HCT116 (cell line): ENCODE measurements around the gene DLG5. TPM values are rescaled to one million over a fixed set of nuclear protein-coding genes. Genes with fewer than 3 reads are reported as not detected.

ENCODE experiments used
- ATAC-seq: fragments of 200-7000 bp; cut with Tn5 transposase; 2 replicates; pipeline ENCODE4 v1.9.1; 2020; ENCODE audit warnings: mild to moderate bottlenecking, moderate library complexity
- BruUV-seq: library from RNA; stranded (reverse); fragments of 400-500 nt; replicated peaks from 2 replicates; lab custom pipeline; 2021; lab: Mats Ljungman, UMichigan
- CTCF ChIA-PET: fragments of 300-600 bp; sonication (Branson Sonifier 250); formaldehyde crosslinking; loops from one replicate; lab custom pipeline; 2021; ENCODE audit warnings: antibody characterized with exemption; lab: Charles Lee
- POLR2A ChIA-PET: fragments of 300-600, 350-600 bp; sonication (Branson Sonifier 250); formaldehyde crosslinking; loops from one replicate; lab custom pipeline; 2021; ENCODE audit warnings: antibody characterized with exemption; lab: Charles Lee
- RAD21 ChIA-PET, 2 experiments: fragments of 300-600 bp; sonication (Branson Sonifier 250); formaldehyde crosslinking; loops; one replicate each; lab custom pipeline; 2023; ENCODE audit warnings: low total read pairs in 2 of 2; ENCODE audit not compliant: uncharacterized antibody in 2 of 2, unreplicated experiment in 2 of 2, low non-redundant PET in 1 of 2; lab: Charles Lee
- DNase-seq: peaks from one replicate; pipeline ENCODE4 v3.0.0-alpha.2; 2010; ENCODE audit warnings: low read depth, low spot score
- H2AFZ ChIP-seq: fragments of 200-600 bp; shearing (Covaris generic), sonication (generic); 2 replicates; pipeline ENCODE4 v1.6.1; 2017; ENCODE audit warnings: low read depth, mixed run types, mixed read lengths, antibody characterized with exemption, low read length; ENCODE audit not compliant: poor library complexity, severe bottlenecking
- H3K27ac ChIP-seq: 2 replicates; pipeline ENCODE4 v1.5.1; 2012; ENCODE audit warnings: low read depth, low read length
- H3K27me3 ChIP-seq: fragments of 200-600 bp; sonication (generic); 2 replicates; pipeline ENCODE4 v1.6.1; 2016; ENCODE audit warnings: mixed run types, low read length, mixed read lengths; ENCODE audit not compliant: insufficient read depth
- H3K36me3 ChIP-seq, 2 experiments: fragments of 200-500 bp in 1 of 2; fragments of 200-600 bp in 1 of 2; sonication (Bioruptor generic) in 1 of 2; sonication (generic) in 1 of 2; 2 replicates each; pipeline versions ENCODE4 v1.5.1 to v1.6.1; 2014 to 2016; ENCODE audit warnings: low read length in 2 of 2, inconsistent platforms in 1 of 2, mixed read lengths in 1 of 2, mixed run types in 1 of 2; ENCODE audit not compliant: insufficient read depth in 2 of 2, control insufficient read depth in 1 of 2
- H3K4me1 ChIP-seq, 2 experiments: fragments of 200-600 bp in 1 of 2; sonication (generic) in 1 of 2; 2 replicates each; pipeline versions ENCODE4 v1.5.1 to v1.6.1; 2012 to 2017; ENCODE audit warnings: low read length in 2 of 2, inconsistent platforms in 1 of 2, mild to moderate bottlenecking in 1 of 2, mixed read lengths in 1 of 2, mixed run types in 1 of 2, moderate library complexity in 1 of 2; ENCODE audit not compliant: insufficient read depth in 2 of 2, control insufficient read depth in 1 of 2
- H3K4me2 ChIP-seq: fragments of 200-600 bp; sonication (generic); 2 replicates; pipeline ENCODE4 v1.6.1; 2017; ENCODE audit warnings: mixed run types, low read length, mixed read lengths
- H3K4me3 ChIP-seq, 2 experiments: fragments of 200-600 bp in 1 of 2; sonication (generic) in 1 of 2; replicated peaks in 1 of 2; 2 replicates each; pipeline ENCODE4 v1.5.1; 2011 to 2016; ENCODE audit warnings: low read length in 2 of 2, control low read depth in 1 of 2, low read depth in 1 of 2, mild to moderate bottlenecking in 1 of 2, mixed read lengths in 1 of 2, mixed run types in 1 of 2
- H3K79me2 ChIP-seq: fragments of 200-600 bp; sonication (generic); 2 replicates; pipeline ENCODE4 v1.6.1; 2017; ENCODE audit warnings: mild to moderate bottlenecking, mixed run types, low read length, moderate library complexity, mixed read lengths; ENCODE audit not compliant: insufficient read depth
- H3K9ac ChIP-seq: fragments of 200-600 bp; sonication (generic); 2 replicates; pipeline ENCODE4 v1.6.1; 2016; ENCODE audit warnings: low read length, mixed read lengths
- H3K9me2 ChIP-seq: fragments of 200-600 bp; sonication (generic), shearing (Covaris generic); 2 replicates; pipeline ENCODE4 v1.6.1; 2017; ENCODE audit warnings: mixed run types, mild to moderate bottlenecking, moderate library complexity; ENCODE audit not compliant: insufficient read depth
- H3K9me3 ChIP-seq, 2 experiments: fragments of 200-500 bp in 1 of 2; fragments of 200-600 bp in 1 of 2; sonication (Bioruptor generic) in 1 of 2; sonication (generic) in 1 of 2; 2 replicates each; pipeline ENCODE4 v1.6.1; 2014 to 2017; ENCODE audit warnings: low read length in 2 of 2, mixed read lengths in 2 of 2, inconsistent platforms in 1 of 2, low read depth in 1 of 2, mild to moderate bottlenecking in 1 of 2, mixed run types in 1 of 2, moderate library complexity in 1 of 2; ENCODE audit not compliant: control insufficient read depth in 1 of 2, insufficient read depth in 1 of 2
- H4K20me1 ChIP-seq: fragments of 200-600 bp; sonication (generic), shearing (Covaris generic); 2 replicates; pipeline ENCODE4 v1.6.1; 2017; ENCODE audit warnings: mixed run types, mild to moderate bottlenecking, moderate library complexity; ENCODE audit not compliant: insufficient read depth
- CBX3 ChIP-seq: IDR thresholded peaks from 2 replicates; pipeline ENCODE4 v1.6.1; 2012; ENCODE audit warnings: low read depth
- CEBPB ChIP-seq: IDR thresholded peaks from 2 replicates; pipeline ENCODE4 v1.6.1; 2012; ENCODE audit warnings: low read depth
- ELF1 ChIP-seq: IDR thresholded peaks from 2 replicates; pipeline ENCODE4 v1.6.1; 2012; ENCODE audit warnings: low read depth, borderline replicate concordance
- EZH2 ChIP-seq: fragments of 200-600 bp; sonication (generic); IDR thresholded peaks from 2 replicates; pipeline ENCODE4 v1.6.1; 2017; ENCODE audit warnings: antibody characterized with exemption, mixed run types
- EZH2phosphoT487 ChIP-seq: fragments of 200-600 bp; IDR thresholded peaks from 2 replicates; pipeline ENCODE4 v1.6.1; 2018; ENCODE audit warnings: antibody characterized with exemption, borderline replicate concordance
- FOSL1 ChIP-seq: IDR thresholded peaks from 2 replicates; pipeline ENCODE4 v1.6.1; 2012; ENCODE audit warnings: low read depth
- JUND ChIP-seq: IDR thresholded peaks from 2 replicates; pipeline ENCODE4 v1.6.1; 2012
- POLR2A ChIP-seq: IDR thresholded peaks from 2 replicates; pipeline ENCODE4 v1.7.0; 2011; ENCODE audit warnings: borderline replicate concordance; ENCODE audit not compliant: insufficient read depth, insufficient read length; ENCODE audit errors: extremely low read depth
- RAD21 ChIP-seq: IDR thresholded peaks from 2 replicates; pipeline ENCODE4 v1.6.1; 2012; ENCODE audit warnings: low read depth, mild to moderate bottlenecking
- TCF7L2 ChIP-seq: IDR thresholded peaks from 2 replicates; pipeline ENCODE4 v1.7.0; 2011; ENCODE audit warnings: borderline replicate concordance, inconsistent platforms; ENCODE audit not compliant: insufficient read depth, insufficient read length; ENCODE audit errors: extremely low read depth
- YY1 ChIP-seq: IDR thresholded peaks from 2 replicates; pipeline ENCODE4 v1.6.1; 2011; ENCODE audit warnings: low read length, low read depth, moderate library complexity, mild to moderate bottlenecking; ENCODE audit not compliant: insufficient replicate concordance; ENCODE audit errors: extremely low read depth
- ZFX ChIP-seq: fragments of 450-650 bp; IDR thresholded peaks from 2 replicates; pipeline ENCODE4 v1.6.1; 2017
- ZNF274 ChIP-seq: fragments of 200-500 bp; sonication (Bioruptor generic); IDR thresholded peaks from 2 replicates; pipeline ENCODE4 v1.6.1; 2014; ENCODE audit warnings: mild to moderate bottlenecking, low read depth, low read length, inconsistent platforms
- intact Hi-C: fragments of 100-400 bp; cut with micrococcal nuclease; formaldehyde crosslinking; loops from 2 replicates; pipeline ENCODE4 v1.10.0; 2022
- total RNA-seq: library from RNA; stranded (reverse); gene quantifications from one replicate; pipeline ENCODE4 v1.2.1, GENCODE V29; 2021; ENCODE audit not compliant: unreplicated experiment
- TF ChIP-seq, protein P1 (sequence below): IDR thresholded peaks from 2 replicates; pipeline ENCODE4 v1.6.1; 2012
- TF ChIP-seq, protein P2 (sequence below): IDR thresholded peaks from 2 replicates; pipeline ENCODE4 v1.6.1; 2011; ENCODE audit warnings: mild to moderate bottlenecking, low read length, moderate library complexity; ENCODE audit not compliant: insufficient replicate concordance; ENCODE audit errors: extremely low read depth
- TF ChIP-seq, protein P3 (sequence below), 3 experiments: fragments of 200-600 bp in 1 of 3; sonication (generic) in 1 of 3; IDR thresholded peaks in 2 of 3; conservative IDR thresholded peaks in 1 of 3; 2 replicates each; pipeline ENCODE4 v1.5.1; 2012 to 2017; ENCODE audit warnings: low read depth in 2 of 3, low read length in 2 of 3, antibody characterized with exemption in 1 of 3, borderline replicate concordance in 1 of 3, control low read depth in 1 of 3, mild to moderate bottlenecking in 1 of 3, mixed read lengths in 1 of 3, mixed run types in 1 of 3, moderate library complexity in 1 of 3; ENCODE audit not compliant: insufficient read depth in 1 of 3
- TF ChIP-seq, protein P4 (sequence below): IDR thresholded peaks from 2 replicates; pipeline ENCODE4 v1.6.1; 2012

Gene DLG5
- total RNA-seq, 1 experiment from 2014 or later: 44.8 TPM

DNA sequence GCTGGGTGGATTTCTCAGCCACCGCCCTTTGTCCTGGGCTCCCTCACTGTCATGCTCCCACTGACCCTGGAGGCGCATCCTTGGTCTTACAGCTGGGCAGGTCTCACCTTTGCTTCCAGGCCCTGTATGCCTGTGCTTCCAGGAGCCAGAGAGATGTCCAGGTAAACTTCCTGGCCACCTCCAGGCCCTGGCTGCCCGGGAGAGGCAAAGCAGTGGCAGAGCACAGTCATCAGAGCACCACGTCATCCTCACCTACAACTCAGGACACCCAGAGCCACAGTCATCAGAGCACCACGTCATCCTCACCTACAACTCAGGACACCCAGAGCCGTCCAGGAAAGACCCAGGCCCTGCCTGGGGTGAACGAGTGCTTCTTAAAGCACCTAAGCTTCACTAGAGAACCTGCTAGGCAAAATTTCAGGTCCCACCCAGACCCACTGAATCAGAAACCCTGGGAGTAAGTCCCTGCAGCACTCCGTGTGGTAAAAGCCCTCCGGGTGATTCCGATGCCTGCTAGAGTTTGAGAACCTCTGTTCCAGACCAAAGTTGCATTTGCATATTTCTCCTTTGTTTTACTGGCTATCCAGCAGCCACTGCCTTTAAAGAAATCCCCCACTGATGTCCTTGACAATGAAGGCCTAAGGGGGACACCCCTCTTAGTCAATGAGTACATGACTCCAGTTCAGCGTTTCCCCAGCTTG is 62.3 kb downstream of the DLG5 start:
- Histone ChIP-seq H3K4me1 (peaks cover 0 to 11% of the 10 kb centered on the region in 2 experiments; a peak in 1 of 4 replicates), H3K4me3 (no peak overlapping the region), H4K20me1 (0 out of 2 replicates have a peak, but pooled peaks cover 3% of the 10 kb centered on the region), H3K27ac (no peak overlapping the region; the same call in 1 of the 2 replicates), H3K9ac (no peak overlapping the region), H3K36me3 (no peaks in the 10 kb centered on the region), H3K4me2 (no peak overlapping the region), H3K27me3 (no peaks in the 10 kb centered on the region), H3K79me2 (peaks cover 18% of the 10 kb centered on the region), H3K9me3 (no peaks in the 10 kb centered on the region), H2AFZ (no peak overlapping the region), H3K9me2 (no peaks in the 10 kb centered on the region)
- no TSS peak for BruUV-seq
- POLR2A ChIA-PET: no interaction called here
- CTCF ChIA-PET: no interaction called here
- TF ChIP-seq YY1 (no peak), EZH2phosphoT487 (no peak), CEBPB (no peak), CBX3 (no peak), EZH2 (no peak), RAD21 (no peak), ZNF274 (no peak), ZFX (no peak), ELF1 (no peak), FOSL1 (no peak), POLR2A (no peak), TCF7L2 (no peak), JUND (no peak)
- TF ChIP-seq, protein P1, sequence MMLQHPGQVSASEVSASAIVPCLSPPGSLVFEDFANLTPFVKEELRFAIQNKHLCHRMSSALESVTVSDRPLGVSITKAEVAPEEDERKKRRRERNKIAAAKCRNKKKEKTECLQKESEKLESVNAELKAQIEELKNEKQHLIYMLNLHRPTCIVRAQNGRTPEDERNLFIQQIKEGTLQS: no peak
- TF ChIP-seq, protein P2, sequence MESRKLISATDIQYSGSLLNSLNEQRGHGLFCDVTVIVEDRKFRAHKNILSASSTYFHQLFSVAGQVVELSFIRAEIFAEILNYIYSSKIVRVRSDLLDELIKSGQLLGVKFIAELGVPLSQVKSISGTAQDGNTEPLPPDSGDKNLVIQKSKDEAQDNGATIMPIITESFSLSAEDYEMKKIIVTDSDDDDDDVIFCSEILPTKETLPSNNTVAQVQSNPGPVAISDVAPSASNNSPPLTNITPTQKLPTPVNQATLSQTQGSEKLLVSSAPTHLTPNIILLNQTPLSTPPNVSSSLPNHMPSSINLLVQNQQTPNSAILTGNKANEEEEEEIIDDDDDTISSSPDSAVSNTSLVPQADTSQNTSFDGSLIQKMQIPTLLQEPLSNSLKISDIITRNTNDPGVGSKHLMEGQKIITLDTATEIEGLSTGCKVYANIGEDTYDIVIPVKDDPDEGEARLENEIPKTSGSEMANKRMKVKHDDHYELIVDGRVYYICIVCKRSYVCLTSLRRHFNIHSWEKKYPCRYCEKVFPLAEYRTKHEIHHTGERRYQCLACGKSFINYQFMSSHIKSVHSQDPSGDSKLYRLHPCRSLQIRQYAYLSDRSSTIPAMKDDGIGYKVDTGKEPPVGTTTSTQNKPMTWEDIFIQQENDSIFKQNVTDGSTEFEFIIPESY: no peak
- TF ChIP-seq, protein P3, sequence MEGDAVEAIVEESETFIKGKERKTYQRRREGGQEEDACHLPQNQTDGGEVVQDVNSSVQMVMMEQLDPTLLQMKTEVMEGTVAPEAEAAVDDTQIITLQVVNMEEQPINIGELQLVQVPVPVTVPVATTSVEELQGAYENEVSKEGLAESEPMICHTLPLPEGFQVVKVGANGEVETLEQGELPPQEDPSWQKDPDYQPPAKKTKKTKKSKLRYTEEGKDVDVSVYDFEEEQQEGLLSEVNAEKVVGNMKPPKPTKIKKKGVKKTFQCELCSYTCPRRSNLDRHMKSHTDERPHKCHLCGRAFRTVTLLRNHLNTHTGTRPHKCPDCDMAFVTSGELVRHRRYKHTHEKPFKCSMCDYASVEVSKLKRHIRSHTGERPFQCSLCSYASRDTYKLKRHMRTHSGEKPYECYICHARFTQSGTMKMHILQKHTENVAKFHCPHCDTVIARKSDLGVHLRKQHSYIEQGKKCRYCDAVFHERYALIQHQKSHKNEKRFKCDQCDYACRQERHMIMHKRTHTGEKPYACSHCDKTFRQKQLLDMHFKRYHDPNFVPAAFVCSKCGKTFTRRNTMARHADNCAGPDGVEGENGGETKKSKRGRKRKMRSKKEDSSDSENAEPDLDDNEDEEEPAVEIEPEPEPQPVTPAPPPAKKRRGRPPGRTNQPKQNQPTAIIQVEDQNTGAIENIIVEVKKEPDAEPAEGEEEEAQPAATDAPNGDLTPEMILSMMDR (IDR thresholded peaks at IDR 0.05 in 2 of 3, conservative IDR thresholded peaks at IDR 0.05 in 1 of 3; ENCODE audit: borderline replicate concordance in 1 of 3, insufficient read depth in 1 of 3, low read depth in 2 of 3, low read length in 2 of 3): no peak
- TF ChIP-seq, protein P4, sequence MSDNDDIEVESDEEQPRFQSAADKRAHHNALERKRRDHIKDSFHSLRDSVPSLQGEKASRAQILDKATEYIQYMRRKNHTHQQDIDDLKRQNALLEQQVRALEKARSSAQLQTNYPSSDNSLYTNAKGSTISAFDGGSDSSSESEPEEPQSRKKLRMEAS: no peak
- ATAC-seq: no peak
- DNase-seq: no peak
- RAD21 ChIA-PET: no interaction called here
- intact Hi-C loops: no loop called here
